Activated CD4-positive, alpha-beta T cell treated with anti-CD3 and anti-CD28 coated beads, Interleukin-10, Interleukin-2, amounts not matched to agents 100 ng/mL and 50 ng/mL, durations not matched to agents 16 hours and 8 hours (primary cell): ENCODE results near the gene GYG2.
"Not testable (repeated sequence)": the region's sequence is repeated elsewhere in the genome, so short reads cannot be mapped to it uniquely, and the experiment has no call there.

ENCODE experiments used
- DNase-seq: peaks from one replicate; pipeline ENCODE4 v3.0.0-alpha.2; 2020

GYG2 gene

GRCh38 chrX:2874222-2875135 lies 45.7 kb downstream of the GYG2 start:
- no peak for DNase-seq

GRCh38 chrX:2875136-2875481 lies 46.4 kb downstream of the GYG2 start:
- no peak for DNase-seq

- DNase-seq, result no peak
These were observed 47.2 kb downstream of the GYG2 start for GRCh38 chrX:2875798-2876399.

DNA sequence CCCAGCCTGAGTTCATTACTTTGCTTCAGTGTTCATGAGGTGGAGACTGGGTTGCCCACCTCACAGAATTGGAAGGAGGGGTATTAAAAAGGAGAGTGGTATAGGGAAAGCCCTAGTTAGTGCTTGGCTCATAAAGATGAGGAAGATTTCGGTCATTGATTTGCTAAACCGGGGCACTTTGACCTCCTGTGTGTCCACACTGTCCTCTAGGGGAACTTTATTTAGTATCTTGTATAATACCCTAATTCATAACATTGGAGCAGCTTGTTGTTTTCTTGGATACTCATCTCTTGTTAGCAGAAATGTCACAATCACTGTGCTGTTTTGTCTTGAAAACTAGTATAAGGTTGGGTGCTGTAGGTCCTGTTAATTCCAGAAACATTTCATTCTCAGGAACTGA lies 49.8 kb downstream of the GYG2 start:
- no peak for DNase-seq

DNA sequence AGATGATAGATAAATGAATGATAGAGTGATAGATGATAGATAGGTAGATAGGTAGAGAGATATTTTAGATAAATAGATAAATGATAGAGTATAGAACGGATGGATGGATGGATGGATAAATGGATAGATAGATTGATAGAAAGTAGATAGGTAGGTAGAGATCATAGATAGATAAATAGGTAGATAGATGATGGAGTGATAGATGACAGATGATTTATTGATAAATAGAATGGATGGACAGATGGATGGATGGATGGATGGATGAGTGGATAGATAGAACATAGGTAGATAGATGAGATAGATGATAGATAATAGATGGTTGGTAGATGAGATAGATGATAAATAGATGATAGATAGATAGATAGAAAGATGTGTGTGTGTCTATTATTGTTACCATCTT lies 50.9 kb downstream of the GYG2 start:
- no peak for DNase-seq

- DNase-seq, result no peak
These were observed 55.0 kb downstream of the GYG2 start for GRCh38 chrX:2883770-2884169.

DNA sequence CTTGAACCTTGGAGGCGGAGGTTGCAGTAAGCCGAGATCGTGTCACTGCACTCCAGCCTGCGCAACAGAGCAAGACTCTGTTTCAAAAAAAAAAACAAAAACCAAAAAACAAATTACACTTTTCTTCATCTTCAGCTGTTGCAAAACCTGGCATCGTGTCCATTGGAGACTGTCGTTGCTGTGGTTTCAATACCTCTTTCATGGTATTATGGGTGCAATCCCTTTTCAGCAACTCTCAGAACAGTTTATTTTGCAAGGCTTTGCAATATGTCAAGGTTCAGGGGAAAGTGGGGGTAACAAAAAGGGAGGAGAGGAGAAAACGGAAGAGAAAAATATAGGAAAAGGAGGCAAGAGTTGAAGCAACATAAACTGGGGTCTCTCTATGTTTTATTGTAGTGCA lies 59.6 kb downstream of the GYG2 start:
- no peak for DNase-seq

DNA sequence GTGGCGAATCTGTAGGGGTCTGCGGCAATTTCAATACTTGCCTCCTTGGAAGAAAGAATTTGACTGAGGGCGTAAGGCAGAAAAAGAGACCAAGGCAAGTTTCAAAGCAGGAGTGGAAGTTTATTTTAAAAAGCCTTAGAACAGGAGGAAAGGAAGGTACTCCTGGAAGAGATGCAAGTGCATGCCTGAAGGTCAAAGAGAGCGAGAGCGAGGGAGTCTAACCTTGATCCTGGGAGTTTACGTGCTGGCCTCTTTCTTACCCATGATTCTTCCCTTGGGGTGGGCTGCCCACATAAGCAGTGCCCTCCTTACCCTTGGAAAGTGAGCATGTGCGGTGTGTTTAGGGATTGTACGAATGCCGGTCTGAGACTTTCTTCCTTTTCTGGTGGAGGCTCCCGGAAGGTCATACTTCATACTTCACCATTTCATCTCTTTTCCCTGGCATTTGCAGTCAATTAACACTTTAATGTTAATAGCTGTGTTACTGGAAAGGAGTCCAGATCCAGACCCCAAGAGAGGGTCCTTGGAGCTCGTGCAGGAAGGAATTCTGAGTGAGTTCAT lies 60.4 kb downstream of the GYG2 start:
- DNase-seq, result no peak

- DNase-seq, result not testable (repeated sequence)
These were observed 61.2 kb downstream of the GYG2 start for GRCh38 chrX:2889706-2890490.

GRCh38 chrX:2890536-2891460 lies 62.1 kb downstream of the GYG2 start:
- DNase-seq, result not testable (repeated sequence)

DNA sequence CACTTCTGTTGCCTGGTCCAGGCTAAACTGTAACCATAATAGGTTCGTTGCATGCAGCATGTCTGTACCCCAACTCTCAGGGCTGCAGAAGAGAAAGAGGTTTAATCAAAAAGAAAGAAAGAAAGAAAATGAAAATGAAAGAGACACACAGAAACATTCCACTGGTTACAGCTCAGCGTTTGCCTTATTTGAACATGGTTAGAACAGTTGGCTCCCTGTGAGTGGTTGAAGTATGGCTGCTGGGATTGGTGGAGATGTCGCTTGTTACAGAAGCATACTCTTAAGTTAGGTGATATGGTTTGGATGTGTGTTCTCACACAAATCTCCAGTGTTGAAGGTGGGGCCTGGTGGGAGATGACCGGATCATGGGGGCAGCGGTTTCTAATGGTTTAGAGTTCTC lies 64.1 kb downstream of the GYG2 start:
- no peak for DNase-seq

DNA sequence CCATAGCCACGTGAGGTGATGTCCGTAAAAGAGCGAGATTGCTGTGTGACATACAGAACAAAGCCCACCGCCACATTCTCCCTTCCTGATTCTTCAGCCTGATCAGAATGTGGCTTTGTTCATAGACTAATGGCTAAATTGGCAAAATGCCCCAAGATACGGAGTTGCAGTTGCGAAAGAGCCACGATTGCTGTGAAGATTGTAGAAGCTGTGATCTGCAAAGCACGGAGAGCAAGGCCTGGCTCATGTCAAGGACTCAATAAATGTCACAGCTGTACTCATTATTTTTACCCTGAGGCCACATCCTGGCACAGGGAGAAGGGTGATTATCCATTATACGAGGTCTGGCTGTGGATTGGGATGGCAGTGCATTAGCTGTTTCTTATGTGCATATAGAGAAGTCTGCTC lies 66.2 kb downstream of the GYG2 start:
- DNase-seq, result no peak

GRCh38 chrX:2897311-2897689 lies 68.6 kb downstream of the GYG2 start:
- no peak for DNase-seq

GRCh38 chrX:2897690-2898623 lies 69.2 kb downstream of the GYG2 start:
- DNase-seq, result peak; percentile 61

GRCh38 chrX:2898846-2899512 lies 70.2 kb downstream of the GYG2 start:
- no peak for DNase-seq

- DNase-seq, result no peak
These were observed 72.8 kb downstream of the GYG2 start for GRCh38 chrX:2901367-2902036.

DNA sequence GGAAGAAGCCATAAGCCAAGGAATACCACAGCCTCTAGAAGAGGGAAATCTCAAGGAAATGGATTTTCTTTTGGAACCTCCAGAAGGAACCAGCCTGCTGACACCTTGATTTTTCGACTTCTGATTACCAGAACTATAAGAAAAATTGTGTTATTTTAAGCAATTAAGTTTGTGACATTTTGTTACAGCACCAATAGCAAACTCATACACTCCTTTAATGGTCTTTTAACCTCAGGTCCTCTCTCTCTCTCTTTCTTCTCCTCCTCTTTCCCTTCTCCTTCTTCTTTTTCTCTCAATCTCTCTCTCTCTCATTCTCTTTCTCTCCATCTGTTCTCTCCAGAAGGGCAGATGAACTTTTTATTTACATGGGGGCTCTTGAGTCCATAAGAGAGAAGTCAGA lies 74.1 kb downstream of the GYG2 start:
- no peak for DNase-seq

- DNase-seq, result no peak
These were observed 74.6 kb downstream of the GYG2 start for GRCh38 chrX:2903366-2903765.

DNA sequence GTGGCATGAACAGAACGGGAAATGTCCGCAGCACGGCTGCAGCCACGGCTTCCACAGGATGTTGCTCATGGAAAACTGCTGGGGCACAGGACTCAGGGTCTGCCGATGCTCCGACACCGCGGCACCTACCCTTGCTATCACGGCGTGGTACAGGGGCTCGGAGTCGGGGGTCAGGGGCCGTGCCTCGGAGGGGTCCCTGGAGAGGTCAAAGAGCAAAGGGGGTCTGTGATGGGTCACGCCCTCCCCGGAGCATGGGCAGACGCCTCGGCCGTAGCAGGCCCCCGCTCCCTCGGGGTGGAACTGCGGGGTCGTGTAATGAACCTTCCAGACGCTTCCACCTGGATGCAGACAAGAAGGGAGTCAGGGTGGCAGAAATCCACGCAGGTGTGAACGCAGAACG lies 78.6 kb downstream of the GYG2 start:
- DNase-seq, result no peak

GRCh38 chrX:2908125-2908685 lies 79.5 kb downstream of the GYG2 start:
- DNase-seq, result no peak
